Hepatocyte (in vitro differentiated cells): Measurements from ENCODE around the gene ITGA5.

Experiments
- EZH2 ChIP-seq: fragments of 200-600 bp; sonication (generic); IDR thresholded peaks from 2 replicates; pipeline ENCODE4 v1.6.1; 2016; ENCODE audit warnings: antibody characterized with exemption, mild to moderate bottlenecking, borderline replicate concordance
- EZH2phosphoT487 ChIP-seq: fragments of 200-600 bp; sonication (generic); IDR thresholded peaks from one replicate; pipeline ENCODE4 v1.6.1; 2018; ENCODE audit warnings: antibody characterized with exemption, mild to moderate bottlenecking, low read depth, moderate library complexity; ENCODE audit not compliant: unreplicated experiment, severe bottlenecking
- TF ChIP-seq, protein P1 (sequence below): fragments of 200-600 bp; sonication (generic); IDR thresholded peaks from 2 replicates; pipeline ENCODE4 v1.5.1; 2016; ENCODE audit warnings: antibody characterized with exemption, mild to moderate bottlenecking; ENCODE audit not compliant: poor library complexity

GRCh38 chr12:54448344-54448743 lies 29.3 kb upstream of the ITGA5 start:
- TF ChIP-seq, protein P1, sequence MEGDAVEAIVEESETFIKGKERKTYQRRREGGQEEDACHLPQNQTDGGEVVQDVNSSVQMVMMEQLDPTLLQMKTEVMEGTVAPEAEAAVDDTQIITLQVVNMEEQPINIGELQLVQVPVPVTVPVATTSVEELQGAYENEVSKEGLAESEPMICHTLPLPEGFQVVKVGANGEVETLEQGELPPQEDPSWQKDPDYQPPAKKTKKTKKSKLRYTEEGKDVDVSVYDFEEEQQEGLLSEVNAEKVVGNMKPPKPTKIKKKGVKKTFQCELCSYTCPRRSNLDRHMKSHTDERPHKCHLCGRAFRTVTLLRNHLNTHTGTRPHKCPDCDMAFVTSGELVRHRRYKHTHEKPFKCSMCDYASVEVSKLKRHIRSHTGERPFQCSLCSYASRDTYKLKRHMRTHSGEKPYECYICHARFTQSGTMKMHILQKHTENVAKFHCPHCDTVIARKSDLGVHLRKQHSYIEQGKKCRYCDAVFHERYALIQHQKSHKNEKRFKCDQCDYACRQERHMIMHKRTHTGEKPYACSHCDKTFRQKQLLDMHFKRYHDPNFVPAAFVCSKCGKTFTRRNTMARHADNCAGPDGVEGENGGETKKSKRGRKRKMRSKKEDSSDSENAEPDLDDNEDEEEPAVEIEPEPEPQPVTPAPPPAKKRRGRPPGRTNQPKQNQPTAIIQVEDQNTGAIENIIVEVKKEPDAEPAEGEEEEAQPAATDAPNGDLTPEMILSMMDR: no peak
- no peak for TF ChIP-seq EZH2
- TF ChIP-seq EZH2phosphoT487: no peak
